Chondrocyte (in vitro differentiated cells): ENCODE data around the gene PTEN. TPM values are rescaled to one million over a fixed set of nuclear protein-coding genes. Genes with fewer than 3 reads are reported as not detected.
"Not testable (repeated sequence)": the region's sequence is repeated elsewhere in the genome, so short reads cannot be mapped to it uniquely, and the experiment has no call there.

Source experiments
- DNase-seq: peaks from one replicate; pipeline ENCODE4 v3.0.0; 2021; ENCODE audit warnings: mixed read lengths, low spot score
- H3K27ac Mint-ChIP-seq: one replicate; pipeline ENCODE4 v1.8.0; 2021; ENCODE audit warnings: mild to moderate bottlenecking, moderate library complexity, mixed read lengths; ENCODE audit not compliant: unreplicated experiment
- H3K27me3 Mint-ChIP-seq: 2 replicates; pipeline ENCODE4 v1.8.0; 2021; ENCODE audit warnings: low read depth, mixed read lengths
- H3K36me3 Mint-ChIP-seq: 2 replicates; pipeline ENCODE4 v1.8.0; 2021; ENCODE audit warnings: low read depth, mixed read lengths
- H3K4me1 Mint-ChIP-seq: 2 replicates; pipeline ENCODE4 v1.8.0; 2021; ENCODE audit warnings: low read depth, mild to moderate bottlenecking, mixed read lengths
- H3K4me3 Mint-ChIP-seq: one replicate; pipeline ENCODE4 v1.8.0; 2021; ENCODE audit warnings: mild to moderate bottlenecking, moderate library complexity, mixed read lengths; ENCODE audit not compliant: unreplicated experiment
- H3K9me3 Mint-ChIP-seq: 2 replicates; pipeline ENCODE4 v1.8.0; 2021; ENCODE audit warnings: low read depth, mixed read lengths
- CTCF ChIP-seq: fragments of 200-600 bp; sonication (generic); IDR thresholded peaks from 2 replicates; pipeline ENCODE4 v1.5.0; 2021; ENCODE audit warnings: antibody characterized with exemption, mild to moderate bottlenecking, moderate library complexity
- total RNA-seq: library from RNA; stranded (reverse); gene quantifications from 3 replicates; pipeline ENCODE4 v1.2.1, GENCODE V29; 2021

The PTEN gene
- total RNA-seq, 1 donor from 2014 or later = 85.4 TPM

- Mint-ChIP-seq H3K36me3 (no peaks in the 10 kb centered on the region), H3K4me3 (no peak overlapping the region), H3K27ac (no peak overlapping the region), H3K4me1 (peaks cover 7% of the 10 kb centered on the region), H3K9me3 (peaks cover 3% of the 10 kb centered on the region), H3K27me3 (no peaks in the 10 kb centered on the region)
- no peak for TF ChIP-seq CTCF
- no peak for DNase-seq
These were observed 11.3 kb upstream of the PTEN start for GRCh38 chr10:87852089-87852488.

- H3K9me3 Mint-ChIP-seq = not testable (repeated sequence)
These were observed 8.2 kb upstream of the PTEN start for GRCh38 chr10:87855247-87855646.

GRCh38 chr10:87855665-87856064, 7.8 kb upstream of the PTEN start:
- not testable (repeated sequence) for H3K27ac Mint-ChIP-seq, H3K36me3 Mint-ChIP-seq, H3K27me3 Mint-ChIP-seq, DNase-seq, H3K4me3 Mint-ChIP-seq, H3K9me3 Mint-ChIP-seq
- peaks cover 12% of the 10 kb centered on the region for H3K4me1 Mint-ChIP-seq

More at GRCh38 chr10:87855247-87855646, 8.2 kb upstream of the PTEN start:
- not testable (repeated sequence) for DNase-seq, H3K36me3 Mint-ChIP-seq, H3K27ac Mint-ChIP-seq, H3K27me3 Mint-ChIP-seq, H3K4me3 Mint-ChIP-seq
- peaks cover 10% of the 10 kb centered on the region for H3K4me1 Mint-ChIP-seq

- no peak overlapping the region for H3K4me3 Mint-ChIP-seq
- no peaks in the 10 kb centered on the region for H3K27me3 Mint-ChIP-seq
- DNase-seq = no peak
- H3K9me3 Mint-ChIP-seq = peaks cover 3% of the 10 kb centered on the region
- peaks cover 10% of the 10 kb centered on the region for H3K4me1 Mint-ChIP-seq
- H3K27ac Mint-ChIP-seq = no peak overlapping the region
- peak; percentile 86 for TF ChIP-seq CTCF
- H3K36me3 Mint-ChIP-seq = peaks cover 1% of the 10 kb centered on the region
These were observed 3.1 kb upstream of the PTEN start for GRCh38 chr10:87860156-87860795.

- H3K36me3 Mint-ChIP-seq = peaks cover 1% of the 10 kb centered on the region
- H3K27ac Mint-ChIP-seq = no peak overlapping the region
- no peaks in the 10 kb centered on the region for H3K9me3 Mint-ChIP-seq
- H3K4me3 Mint-ChIP-seq = no peak overlapping the region
- no peaks in the 10 kb centered on the region for H3K27me3 Mint-ChIP-seq
- H3K4me1 Mint-ChIP-seq = peaks cover 12% of the 10 kb centered on the region
- no peak for DNase-seq
- no peak for TF ChIP-seq CTCF
These were observed 2.5 kb upstream of the PTEN start for GRCh38 chr10:87860816-87861403.

GRCh38 chr10:87861566-87861952, 1.9 kb upstream of the PTEN start:
- peaks cover 14% of the 10 kb centered on the region for H3K4me1 Mint-ChIP-seq
- peak overlapping the region; percentile 98 for H3K4me3 Mint-ChIP-seq
- no peak for DNase-seq
- H3K36me3 Mint-ChIP-seq = peaks cover 1% of the 10 kb centered on the region
- H3K27me3 Mint-ChIP-seq = no peaks in the 10 kb centered on the region
- no peaks in the 10 kb centered on the region for H3K9me3 Mint-ChIP-seq
- H3K27ac Mint-ChIP-seq = peak overlapping the region; percentile 97
- TF ChIP-seq CTCF = no peak
